Right lobe of liver (tissue), 6 donors: ENCODE data around the gene MLF1. TPM values are rescaled to one million over a fixed set of nuclear protein-coding genes. Genes with fewer than 3 reads are reported as not detected.

Experiments used
- ATAC-seq, 4 donors: fragments of 200-7000 bp; cut with Tn5 transposase; one replicate each; pipeline ENCODE4 v1.9.1; 2020; ENCODE audit warnings: mild to moderate bottlenecking in 4 of 4, moderate library complexity in 4 of 4
- DNase-seq, 3 donors: peaks; one replicate each; pipeline ENCODE4 v3.0.0-alpha.2; 2020
- H3K27ac ChIP-seq, 3 donors: fragments of 200-600 bp; one replicate each; pipeline ENCODE4 v1.8.0; 2022
- H3K27me3 ChIP-seq, 2 donors: fragments of 200-600 bp; one replicate each; pipeline ENCODE4 v1.8.0; 2022
- H3K36me3 ChIP-seq, 4 donors: fragments of 200-600 bp; sonication (generic) in 1 of 4; one replicate each; pipeline versions ENCODE4 v1.5.1 to v1.8.0; 2017 to 2022; ENCODE audit warnings: control low read depth in 1 of 4
- H3K4me1 ChIP-seq, 4 donors: fragments of 200-600 bp; sonication (generic) in 1 of 4; one replicate each; pipeline versions ENCODE4 v1.5.1 to v1.8.0; 2017 to 2022; ENCODE audit warnings: control low read depth in 1 of 4
- H3K4me3 ChIP-seq, 3 donors: fragments of 200-600 bp; one replicate each; pipeline ENCODE4 v1.8.0; 2022
- H3K9me3 ChIP-seq, 4 donors: fragments of 200-600 bp; sonication (generic) in 1 of 4; one replicate each; pipeline versions ENCODE4 v1.5.1 to v1.8.0; 2017 to 2022; ENCODE audit warnings: control low read depth in 1 of 4
- CTCF ChIP-seq, 4 donors: fragments of 200-600 bp in 3 of 4; fragments of 450-650 bp in 1 of 4; IDR thresholded peaks; one replicate each; pipeline versions ENCODE4 v1.5.1 to v1.8.0; 2016 to 2022; ENCODE audit warnings: antibody characterized with exemption in 4 of 4, mild to moderate bottlenecking in 2 of 4
- POLR2A ChIP-seq: fragments of 450-650 bp; IDR thresholded peaks from one replicate; pipeline ENCODE4 v1.6.1; 2017; ENCODE audit warnings: antibody characterized with exemption, mild to moderate bottlenecking
- WGBS: methylation state at CpG from one replicate; pipeline ENCODE4 v1.1.6; 2018; ENCODE audit warnings: low coverage, low lambda C conversion rate; ENCODE audit not compliant: insufficient coverage; ENCODE audit errors: missing lambda C conversion rate; 5-methylcytosine and 5-hydroxymethylcytosine counted together
- intact Hi-C, 2 donors: fragments of 100-400 bp; cut with DNase I; formaldehyde crosslinking; loops; one replicate each; pipeline versions ENCODE4 v1.11.2 to v1.14.1; 2022
- total RNA-seq, 6 experiments: library from RNA; depleted of rRNA in 2 of 6; stranded (reverse); fragments of >200 nt in 2 of 6; fragmentation: NEBNext Ultra II Directional in 3 of 6; extraction: Animal tissue kit (Norgen Biotek cat#: 25700) in 3 of 6; gene quantifications; one replicate each; pipeline versions ENCODE4 v1.1.0 to v1.2.4, GENCODE V29; 2016 to 2023
- donor health status: DM: no; HTN: yes; CAD: no.
- donor health status: DM: no; HTN: no; CAD: no.
- donor health status: DM: no; HTN: no; CAD: no.
- donor health status: DM: no; HTN: yes; CAD: no.
- donor health status: DM: no; HTN: yes; CAD: no.

The MLF1 gene
- total RNA-seq, 6 experiments from 2014 or later: 0.12 to 1.0 (median 0.31) TPM

GRCh38 chr3:158590223-158590622 lies 19.2 kb downstream of the MLF1 start:
- H3K9me3 ChIP-seq: no peaks in the 10 kb centered on the region
- no peak for DNase-seq
- TF ChIP-seq CTCF (IDR thresholded peaks at IDR 0.05) (no peak), POLR2A (no peak)
- H3K27ac ChIP-seq: no peak overlapping the region
- no peaks in the 10 kb centered on the region for H3K36me3 ChIP-seq
- H3K4me1 ChIP-seq: no peaks in the 10 kb centered on the region
- no peaks in the 10 kb centered on the region for H3K27me3 ChIP-seq
- no peak overlapping the region for H3K4me3 ChIP-seq
- intact Hi-C loops: no loop called here
- ATAC-seq: no peak

DNA sequence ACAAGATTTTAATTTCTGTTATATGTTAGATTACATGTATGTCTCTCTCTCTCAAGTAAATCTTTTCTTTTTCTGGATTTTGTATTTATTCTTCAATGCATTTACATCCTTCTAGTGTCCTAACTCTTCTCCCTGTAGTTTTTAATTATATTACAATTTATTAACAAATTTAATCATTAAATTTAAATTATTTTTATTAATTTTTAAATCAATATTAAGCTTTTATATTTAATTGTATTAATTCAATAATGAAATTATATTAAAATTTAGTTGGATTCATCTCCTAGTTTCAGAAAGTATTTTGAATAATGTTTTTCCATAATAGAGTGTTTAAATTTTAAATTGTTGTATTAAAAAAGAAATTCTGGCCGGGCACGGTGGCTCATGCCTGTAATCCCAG lies 29.8 kb downstream of the MLF1 start:
- H3K4me1 ChIP-seq: no peaks in the 10 kb centered on the region
- ATAC-seq (no peak), DNase-seq (no peak)
- no peak overlapping the region for H3K27ac ChIP-seq
- no peak overlapping the region for H3K4me3 ChIP-seq
- H3K36me3 ChIP-seq: no peaks in the 10 kb centered on the region
- no peaks in the 10 kb centered on the region for H3K9me3 ChIP-seq
- H3K27me3 ChIP-seq: no peaks in the 10 kb centered on the region
- WGBS: 91% methylated on average over 2 of the region's 2 CpGs
- intact Hi-C loops: no loop called here
- TF ChIP-seq CTCF (IDR thresholded peaks at IDR 0.05) (no peak), POLR2A (no peak)

- no peaks in the 10 kb centered on the region for H3K4me1 ChIP-seq
- H3K27me3 ChIP-seq: no peaks in the 10 kb centered on the region
- TF ChIP-seq POLR2A (no peak), CTCF (IDR thresholded peaks at IDR 0.05) (no peak)
- no peak overlapping the region for H3K4me3 ChIP-seq
- intact Hi-C loops: no loop called here
- ATAC-seq (no peak), DNase-seq (no peak)
- H3K9me3 ChIP-seq: no peaks in the 10 kb centered on the region
- H3K36me3 ChIP-seq: no peaks in the 10 kb centered on the region
- H3K27ac ChIP-seq: no peak overlapping the region
Measured at GRCh38 chr3:158602227-158602626, 31.2 kb downstream of the MLF1 start.

- H3K9me3 ChIP-seq: no peaks in the 10 kb centered on the region
- no peaks in the 10 kb centered on the region for H3K36me3 ChIP-seq
- intact Hi-C loops: no loop called here
- TF ChIP-seq POLR2A: no peak
- no peak for TF ChIP-seq CTCF (IDR thresholded peaks at IDR 0.05)
- H3K27ac ChIP-seq: no peak overlapping the region
- ATAC-seq (no peak), DNase-seq (no peak)
- 33% methylated on average over 1 of the region's 1 CpG for WGBS
- no peaks in the 10 kb centered on the region for H3K4me1 ChIP-seq
- no peaks in the 10 kb centered on the region for H3K27me3 ChIP-seq
- no peak overlapping the region for H3K4me3 ChIP-seq
Measured at GRCh38 chr3:158617982-158618875, 47.2 kb downstream of the MLF1 start.
